A549 (cell line): Measurements from ENCODE around the gene ACD. TPM values are rescaled to one million over a fixed set of nuclear protein-coding genes. Genes with fewer than 3 reads are reported as not detected.
"Not testable (repeated sequence)": the region's sequence is repeated elsewhere in the genome, so short reads cannot be mapped to it uniquely, and the experiment has no call there.

ENCODE experiments used
- ATAC-seq, 2 experiments: fragments of 200-7000 bp in 1 of 2; fragments of >200 bp in 1 of 2; cut with Nextera tagmentation in 1 of 2; cut with Tn5 transposase in 1 of 2; 3 replicates each; pipeline versions ENCODE4 v1.8.0 to v1.9.1; 2018 to 2020; ENCODE audit warnings: mild to moderate bottlenecking in 1 of 2, moderate library complexity in 1 of 2
- CTCF ChIA-PET: fragments of 300-600 bp; sonication (Branson Sonifier 250); formaldehyde crosslinking; extraction: SDS; loops from one replicate; lab custom pipeline; 2021; ENCODE audit warnings: antibody characterized with exemption, inconsistent platforms; lab: Yijun Ruan, JAX
- POLR2A ChIA-PET: fragments of 350-600 bp; formaldehyde crosslinking; extraction: SDS; loops from one replicate; lab custom pipeline; 2021; ENCODE audit warnings: antibody characterized with exemption, inconsistent platforms; lab: Yijun Ruan, JAX
- DNase-seq, 2 experiments: peaks; one replicate each; pipeline versions ENCODE4 v3.0.0 to v3.0.0-alpha.2; 2011 to 2016; ENCODE audit warnings: low read depth in 1 of 2, low spot score in 1 of 2
- FAIRE-seq: peaks from 2 replicates; lab custom pipeline; 2011; peaks lifted over from hg19 to GRCh38; lab: Jason Lieb, UNC
- H3K27ac ChIP-seq, 2 experiments: fragments of >200 bp; sonication (Bioruptor Twin); formaldehyde crosslinking; 3 replicates each; pipeline ENCODE4 v1.5.1; 2016 to 2017
- H3K4me1 ChIP-seq: fragments of >200 bp; sonication (Bioruptor Twin); formaldehyde crosslinking; 3 replicates; pipeline ENCODE4 v1.6.1; 2016
- H3K4me2 ChIP-seq: fragments of >200 bp; sonication (Bioruptor Twin); formaldehyde crosslinking; 3 replicates; pipeline ENCODE4 v1.6.1; 2016
- H3K4me3 ChIP-seq: fragments of >200 bp; sonication (Bioruptor Twin); formaldehyde crosslinking; 3 replicates; pipeline ENCODE4 v1.5.1; 2016
- H3K9me3 ChIP-seq: fragments of >200 bp; sonication (Bioruptor Twin); formaldehyde crosslinking; 3 replicates; pipeline ENCODE4 v1.6.1; 2016
- ATOH8 ChIP-seq: fragments of 250-450 bp; sonication (Bioruptor Pico); IDR thresholded peaks from 2 replicates; pipeline ENCODE4 v1.5.0; 2020; ENCODE audit warnings: low read depth, mild to moderate bottlenecking, moderate library complexity
- BHLHE40 ChIP-seq: IDR thresholded peaks from 2 replicates; pipeline ENCODE4 v1.6.1; 2012; ENCODE audit warnings: low read depth, low read length, inconsistent platforms
- CBX2 ChIP-seq: fragments of 200-600 bp; sonication (generic); IDR thresholded peaks from 2 replicates; pipeline ENCODE4 v1.6.1; 2016; ENCODE audit warnings: low read depth, mild to moderate bottlenecking, borderline replicate concordance
- CHD2 ChIP-seq: fragments of 150-350 bp; IDR thresholded peaks from 2 replicates; pipeline ENCODE4 v1.6.1; 2014; ENCODE audit warnings: low read length; ENCODE audit not compliant: partially characterized antibody
- E2F6 ChIP-seq: IDR thresholded peaks from 2 replicates; pipeline ENCODE4 v1.6.1; 2012; ENCODE audit warnings: low read depth, borderline replicate concordance
- ELK1 ChIP-seq: fragments of 150-350 bp; IDR thresholded peaks from 2 replicates; pipeline ENCODE4 v1.6.1; 2014; ENCODE audit warnings: low read depth, mild to moderate bottlenecking, low read length
- FOSL2 ChIP-seq, 2 experiments: fragments of 450-650 bp in 1 of 2; fragments of >200 bp in 1 of 2; sonication (Bioruptor Twin) in 1 of 2; formaldehyde crosslinking; IDR thresholded peaks; 2 replicates each; pipeline versions ENCODE4 v1.5.0 to v1.6.1; 2016 to 2020; ENCODE audit warnings: mild to moderate bottlenecking in 1 of 2, moderate library complexity in 1 of 2
- FOXS1 ChIP-seq: fragments of 250-450 bp; sonication (Bioruptor Pico); IDR thresholded peaks from 2 replicates; pipeline ENCODE4 v1.5.0; 2020; ENCODE audit warnings: mild to moderate bottlenecking, moderate library complexity
- HES2 ChIP-seq: fragments of >200 bp; sonication (Bioruptor Twin); formaldehyde crosslinking; IDR thresholded peaks from 2 replicates; pipeline ENCODE4 v1.6.1; 2016
- HOXA7 ChIP-seq: fragments of 250-450 bp; sonication (Bioruptor Pico); IDR thresholded peaks from 2 replicates; pipeline ENCODE4 v1.5.0; 2020; ENCODE audit warnings: mild to moderate bottlenecking, moderate library complexity
- JUN ChIP-seq, 2 experiments: fragments of >200 bp; sonication (Bioruptor Twin); formaldehyde crosslinking; IDR thresholded peaks; 2 replicates in 1 of 2; 3 replicates in 1 of 2; pipeline ENCODE4 v1.6.1; 2016 to 2017
- JUNB ChIP-seq: fragments of >200 bp; sonication (Bioruptor Twin); formaldehyde crosslinking; IDR thresholded peaks from 2 replicates; pipeline ENCODE4 v1.6.1; 2016
- KDM1A ChIP-seq: fragments of 200-600 bp; sonication (generic); IDR thresholded peaks from 2 replicates; pipeline ENCODE4 v1.6.1; 2016; ENCODE audit warnings: low read depth, mild to moderate bottlenecking
- MAX ChIP-seq: IDR thresholded peaks from 2 replicates; pipeline ENCODE4 v1.6.1; 2012
- MAZ ChIP-seq: fragments of 150-350 bp; IDR thresholded peaks from 2 replicates; pipeline ENCODE4 v1.6.1; 2014; ENCODE audit warnings: antibody characterized with exemption, low read depth, low read length, borderline replicate concordance
- PHF8 ChIP-seq: fragments of 200-600 bp; sonication (generic); IDR thresholded peaks from 2 replicates; pipeline ENCODE4 v1.6.1; 2016; ENCODE audit warnings: low read depth, mild to moderate bottlenecking, antibody characterized with exemption, moderate library complexity, borderline replicate concordance
- POLR2A ChIP-seq: IDR thresholded peaks from 2 replicates; pipeline ENCODE4 v1.6.1; 2012; ENCODE audit warnings: mild to moderate bottlenecking, low read length
- POLR2AphosphoS2 ChIP-seq: conservative IDR thresholded peaks from 2 replicates; pipeline ENCODE4 v1.6.1; 2012; ENCODE audit warnings: low read length, improper control_type of control experiment, inconsistent platforms
- RAD21 ChIP-seq, 2 experiments: fragments of >200 bp in 1 of 2; sonication (Bioruptor Twin) in 1 of 2; formaldehyde crosslinking in 1 of 2; IDR thresholded peaks in 1 of 2; conservative IDR thresholded peaks in 1 of 2; 2 replicates in 1 of 2; 3 replicates in 1 of 2; pipeline ENCODE4 v1.6.1; 2012 to 2018; ENCODE audit warnings: inconsistent platforms in 1 of 2
- SMC3 ChIP-seq: fragments of >200 bp; sonication (Bioruptor Twin); formaldehyde crosslinking; IDR thresholded peaks from 3 replicates; pipeline ENCODE4 v1.6.1; 2018; ENCODE audit warnings: inconsistent platforms
- TP53 ChIP-seq: fragments of 250-450 bp; sonication (Bioruptor Pico); IDR thresholded peaks from 2 replicates; pipeline ENCODE4 v1.5.0; 2021; ENCODE audit warnings: mild to moderate bottlenecking, moderate library complexity
- USF2 ChIP-seq: fragments of 450-650 bp; IDR thresholded peaks from 2 replicates; pipeline ENCODE4 v1.6.1; 2014; ENCODE audit warnings: antibody characterized with exemption
- ZFP36 ChIP-seq: fragments of 450-650 bp; IDR thresholded peaks from 2 replicates; pipeline ENCODE4 v1.6.1; 2014; ENCODE audit warnings: borderline replicate concordance; ENCODE audit not compliant: partially characterized antibody
- WGBS: methylation state at CpG from one replicate; pipeline ENCODE4 v1.1.6; 2017; ENCODE audit errors: missing lambda C conversion rate; 5-methylcytosine and 5-hydroxymethylcytosine counted together
- polyA plus RNA-seq, 4 experiments: library from polyadenylated mRNA; depleted of rRNA in 3 of 4; stranded (reverse); fragments of >200 nt; fragmentation: RNase III in 1 of 4; extraction: RNeasy Plus Mini Kit Qiagen cat#74134 plus additional on column Dnase treatment in 1 of 4; gene quantifications; 2 replicates in 3 of 4; 3 replicates in 1 of 4; pipeline ENCODE4 v1.2.3, GENCODE V29; 2011 to 2017

The ACD gene
- polyA plus RNA-seq, 2 of the 4 experiments (the other 2 are of a cell fraction) = 19.4 to 26.4 TPM

GRCh38 chr16:67694611-67695010 is 34.6 kb upstream of the ACD start:
- H3K4me3 ChIP-seq = no peak overlapping the region
- POLR2A ChIA-PET = no interaction called here
- H3K27ac ChIP-seq = no peak overlapping the region
- no peak for FAIRE-seq
- no peak for TF ChIP-seq HES2
- TF ChIP-seq CBX2 = no peak
- TF ChIP-seq BHLHE40 = no peak
- TF ChIP-seq ATOH8 = no peak
- TF ChIP-seq MAX = no peak
- TF ChIP-seq TP53 (CRISPR knock-in tag) = no peak
- TF ChIP-seq KDM1A = no peak
- TF ChIP-seq SMC3 = no peak
- TF ChIP-seq JUN (IDR thresholded peaks at IDR 0.05) = no peak
- no peak for TF ChIP-seq JUNB
- no peak for TF ChIP-seq CHD2
- no peak for TF ChIP-seq POLR2A
- TF ChIP-seq FOSL2 (IDR thresholded peaks at IDR 0.05) = no peak
- TF ChIP-seq FOSL2 (CRISPR knock-in tag; IDR thresholded peaks at IDR 0.05) = no peak
- TF ChIP-seq POLR2AphosphoS2 = no peak
- no peak for TF ChIP-seq E2F6
- no peak for TF ChIP-seq FOXS1
- no peak for TF ChIP-seq USF2
- no peak for TF ChIP-seq ZFP36
- TF ChIP-seq MAZ = no peak
- WGBS = 74% methylated on average over 2 of the region's 2 CpGs
- CTCF ChIA-PET = interaction anchor here (0.6 to 1.0 kb wide), 4 partner anchors 16 to 221 kb away, joined by 3 to 5 read pairs (median 4); no protein-coding TSS in a partner anchor
- ATAC-seq = no peak
- no peak overlapping the region for H3K4me2 ChIP-seq
- DNase-seq = no peak
- peaks cover 8% of the 10 kb centered on the region for H3K9me3 ChIP-seq
- no peaks in the 10 kb centered on the region for H3K4me1 ChIP-seq

GRCh38 chr16:67693517-67694285 is 33.6 kb upstream of the ACD start:
- FAIRE-seq, ATAC-seq, H3K4me3 ChIP-seq, DNase-seq, POLR2A ChIA-PET, H3K9me3 ChIP-seq, H3K27ac ChIP-seq, H3K4me2 ChIP-seq, H3K4me1 ChIP-seq: not testable (repeated sequence)
- 93% methylated on average over 8 of the region's 8 CpGs for WGBS
- CTCF ChIA-PET = interaction anchor here (0.6 kb wide), 1 partner anchor 863 kb away, joined by 4 read pairs; the partner anchor contains the start of gene NAE1

GRCh38 chr16:67685388-67686112 is 25.5 kb upstream of the ACD start:
- Histone ChIP-seq H3K27ac (no peak overlapping the region), H3K9me3 (no peaks in the 10 kb centered on the region), H3K4me2 (no peak overlapping the region), H3K4me1 (no peaks in the 10 kb centered on the region), H3K4me3 (no peak overlapping the region)
- ChIA-PET CTCF (interaction anchor here (1.2 to 5.0 kb wide), 2 partner anchors 12 to 13 kb away, joined by 4 to 36 read pairs; no protein-coding TSS in a partner anchor), POLR2A (no interaction called here)
- 89% methylated on average over 17 of the region's 17 CpGs for WGBS
- ATAC-seq (no peak), DNase-seq (no peak), FAIRE-seq (no peak)
- TF ChIP-seq HOXA7 (CRISPR knock-in tag) (no peak), ELK1 (no peak), POLR2A (no peak), RAD21 (conservative IDR thresholded peaks at IDR 0.05 in 1 of 2, IDR thresholded peaks at IDR 0.05 in 1 of 2) (no peak), POLR2AphosphoS2 (no peak), PHF8 (no peak)
